IPS-15b (cell line): Measurements from ENCODE around the gene CEP43.

ENCODE experiments used
- H3K27me3 ChIP-seq: one replicate; pipeline ENCODE4 v1.6.1; 2013; ENCODE audit warnings: low read length; ENCODE audit not compliant: control insufficient read depth, insufficient read depth
- H3K36me3 ChIP-seq: one replicate; pipeline ENCODE4 v1.6.1; 2013; ENCODE audit warnings: low read length; ENCODE audit not compliant: control insufficient read depth, insufficient read depth
- H3K4me1 ChIP-seq: one replicate; pipeline ENCODE4 v1.6.1; 2013; ENCODE audit warnings: mild to moderate bottlenecking, low read length; ENCODE audit not compliant: control insufficient read depth, insufficient read depth
- H3K4me3 ChIP-seq: one replicate; pipeline ENCODE4 v1.5.1; 2013; ENCODE audit warnings: low read depth, low read length
- H3K9ac ChIP-seq: one replicate; pipeline ENCODE4 v1.6.1; 2013; ENCODE audit warnings: low read depth, mild to moderate bottlenecking, low read length
- H3K9me3 ChIP-seq: one replicate; pipeline ENCODE4 v1.6.1; 2013; ENCODE audit warnings: mild to moderate bottlenecking, low read length; ENCODE audit not compliant: control insufficient read depth, insufficient read depth

CEP43 gene

GRCh38 chr6:166972101-166972500 is 27.1 kb upstream of the CEP43 start:
- Histone ChIP-seq H3K4me3 (no peak overlapping the region), H3K9me3 (peaks cover 2% of the 10 kb centered on the region), H3K4me1 (no peaks in the 10 kb centered on the region), H3K27me3 (no peaks in the 10 kb centered on the region), H3K36me3 (no peaks in the 10 kb centered on the region), H3K9ac (no peak overlapping the region)

- no peaks in the 10 kb centered on the region for H3K9me3 ChIP-seq
- no peaks in the 10 kb centered on the region for H3K4me1 ChIP-seq
- H3K4me3 ChIP-seq, result no peak overlapping the region
- H3K9ac ChIP-seq, result no peak overlapping the region
- H3K27me3 ChIP-seq, result no peaks in the 10 kb centered on the region
- H3K36me3 ChIP-seq, result peaks cover 3% of the 10 kb centered on the region
Observed at GRCh38 chr6:166976636-166977035, 22.6 kb upstream of the CEP43 start.

- Histone ChIP-seq H3K4me1 (no peaks in the 10 kb centered on the region), H3K27me3 (no peaks in the 10 kb centered on the region), H3K9me3 (no peaks in the 10 kb centered on the region), H3K9ac (no peak overlapping the region), H3K36me3 (peaks cover 3% of the 10 kb centered on the region), H3K4me3 (no peak overlapping the region)
Observed at GRCh38 chr6:166977621-166978525, 21.3 kb upstream of the CEP43 start.

GRCh38 chr6:166980738-166981137 is 18.5 kb upstream of the CEP43 start:
- Histone ChIP-seq H3K9ac (no peak overlapping the region), H3K9me3 (no peaks in the 10 kb centered on the region), H3K36me3 (peaks cover 3% of the 10 kb centered on the region), H3K27me3 (no peaks in the 10 kb centered on the region), H3K4me3 (no peak overlapping the region), H3K4me1 (no peaks in the 10 kb centered on the region)

- Histone ChIP-seq H3K9me3 (no peaks in the 10 kb centered on the region), H3K27me3 (no peaks in the 10 kb centered on the region), H3K9ac (no peak overlapping the region), H3K36me3 (peaks cover 6% of the 10 kb centered on the region), H3K4me1 (peaks cover 13% of the 10 kb centered on the region), H3K4me3 (no peak overlapping the region)
Observed at GRCh38 chr6:166987448-166987847, 11.7 kb upstream of the CEP43 start.

GRCh38 chr6:166987930-166988329 is 11.3 kb upstream of the CEP43 start:
- Histone ChIP-seq H3K9me3 (no peaks in the 10 kb centered on the region), H3K4me3 (no peak overlapping the region), H3K27me3 (no peaks in the 10 kb centered on the region), H3K9ac (no peak overlapping the region), H3K4me1 (peaks cover 13% of the 10 kb centered on the region), H3K36me3 (peaks cover 6% of the 10 kb centered on the region)

GRCh38 chr6:166988674-166989201 is 10.5 kb upstream of the CEP43 start:
- Histone ChIP-seq H3K9ac (no peak overlapping the region), H3K9me3 (no peaks in the 10 kb centered on the region), H3K36me3 (peaks cover 6% of the 10 kb centered on the region), H3K27me3 (no peaks in the 10 kb centered on the region), H3K4me1 (peaks cover 13% of the 10 kb centered on the region), H3K4me3 (no peak overlapping the region)

- peaks cover 6% of the 10 kb centered on the region for H3K36me3 ChIP-seq
- H3K27me3 ChIP-seq, result no peaks in the 10 kb centered on the region
- peaks cover 13% of the 10 kb centered on the region for H3K4me1 ChIP-seq
- H3K9me3 ChIP-seq, result no peaks in the 10 kb centered on the region
- no peak overlapping the region for H3K4me3 ChIP-seq
- no peak overlapping the region for H3K9ac ChIP-seq
Observed at GRCh38 chr6:166989427-166990032, 9.7 kb upstream of the CEP43 start.

- Histone ChIP-seq H3K36me3 (no peaks in the 10 kb centered on the region), H3K27me3 (no peaks in the 10 kb centered on the region), H3K4me3 (no peak overlapping the region), H3K9ac (no peak overlapping the region), H3K4me1 (peaks cover 7% of the 10 kb centered on the region), H3K9me3 (no peaks in the 10 kb centered on the region)
Observed at GRCh38 chr6:166996406-166996805, 2.8 kb upstream of the CEP43 start.

- H3K9ac ChIP-seq, result no peak overlapping the region
- no peaks in the 10 kb centered on the region for H3K9me3 ChIP-seq
- H3K36me3 ChIP-seq, result no peaks in the 10 kb centered on the region
- H3K4me1 ChIP-seq, result peaks cover 7% of the 10 kb centered on the region
- H3K4me3 ChIP-seq, result peak overlapping the region; percentile 77
- H3K27me3 ChIP-seq, result no peaks in the 10 kb centered on the region
Observed at GRCh38 chr6:166997348-166997747, 1.8 kb upstream of the CEP43 start.

- H3K9me3 ChIP-seq, result no peaks in the 10 kb centered on the region
- no peaks in the 10 kb centered on the region for H3K27me3 ChIP-seq
- H3K4me1 ChIP-seq, result peaks cover 7% of the 10 kb centered on the region
- H3K9ac ChIP-seq, result peak overlapping the region; percentile 50
- H3K4me3 ChIP-seq, result peak overlapping the region; percentile 77
- H3K36me3 ChIP-seq, result no peaks in the 10 kb centered on the region
Observed at GRCh38 chr6:166997768-166998255, 1.4 kb upstream of the CEP43 start.
